Stimulated activated CD4-positive, alpha-beta T cell treated with anti-CD3 and anti-CD28 coated beads, Interleukin-4, amount 100 ng/mL, for 24 hours (primary cell): ENCODE results near the gene NR6A1.
A peak's percentile ranks its signal among the peaks of the same experiment; 100 is the strongest.

ENCODE experiments used
- DNase-seq: peaks from one replicate; pipeline ENCODE4 v3.0.0-alpha.2; 2020

NR6A1 gene

DNA sequence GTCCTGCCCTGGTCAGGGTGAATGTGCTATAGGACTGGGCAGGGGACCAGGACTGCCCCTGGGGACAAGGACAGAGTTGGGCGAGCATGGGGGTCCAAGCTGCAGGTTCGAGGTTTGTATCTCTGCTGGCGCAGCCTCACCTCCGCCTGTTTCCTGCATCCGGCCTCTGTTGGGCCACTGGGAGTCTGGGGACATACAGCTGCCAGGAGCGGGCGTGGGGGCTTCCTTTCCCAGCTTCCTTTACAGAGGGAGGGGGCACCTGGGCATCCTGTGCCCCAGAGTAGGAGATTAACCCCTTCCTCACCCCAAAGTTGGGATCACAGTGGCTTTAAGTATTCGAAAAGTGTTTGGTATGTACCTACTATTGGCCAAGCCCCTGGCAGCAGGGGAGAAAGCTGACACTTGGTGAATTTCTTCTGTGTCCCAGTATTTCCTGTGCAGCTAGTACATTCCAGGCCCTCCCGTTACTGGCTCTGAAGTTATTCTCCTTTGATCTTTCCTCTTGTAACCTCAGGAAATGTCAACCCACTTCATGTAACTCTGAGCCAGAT, 24.8 kb upstream of the NR6A1 start:
- no peak for DNase-seq

DNA sequence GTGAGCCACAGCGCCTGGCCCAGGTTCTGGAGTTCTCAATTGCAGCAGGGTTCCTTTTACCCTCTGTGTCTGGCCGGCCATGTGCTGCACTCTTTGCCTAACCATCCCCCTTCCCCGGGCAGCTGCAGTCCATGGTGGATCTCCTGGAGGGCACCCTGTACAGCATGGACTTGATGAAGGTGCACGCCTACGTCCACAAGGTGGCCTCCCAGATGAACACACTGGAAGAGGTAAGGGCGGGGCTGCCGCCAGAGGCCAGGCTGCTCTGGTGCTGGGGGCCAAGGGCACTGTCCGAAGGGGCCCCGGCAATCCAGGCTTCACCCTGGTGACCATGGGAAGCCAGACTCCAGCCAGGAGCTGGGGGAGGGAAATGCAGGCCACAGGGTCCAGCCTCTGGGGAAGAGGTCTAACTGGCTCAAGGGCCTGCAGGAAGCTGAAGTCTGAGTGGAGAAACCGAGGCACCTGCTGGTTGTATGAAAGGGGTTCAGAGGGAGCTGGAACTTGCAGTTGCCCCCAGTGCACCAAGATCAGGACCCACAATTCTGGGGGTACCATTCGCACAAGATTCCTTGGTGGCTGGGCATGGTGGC, 23.9 kb upstream of the NR6A1 start:
- no peak for DNase-seq

DNA sequence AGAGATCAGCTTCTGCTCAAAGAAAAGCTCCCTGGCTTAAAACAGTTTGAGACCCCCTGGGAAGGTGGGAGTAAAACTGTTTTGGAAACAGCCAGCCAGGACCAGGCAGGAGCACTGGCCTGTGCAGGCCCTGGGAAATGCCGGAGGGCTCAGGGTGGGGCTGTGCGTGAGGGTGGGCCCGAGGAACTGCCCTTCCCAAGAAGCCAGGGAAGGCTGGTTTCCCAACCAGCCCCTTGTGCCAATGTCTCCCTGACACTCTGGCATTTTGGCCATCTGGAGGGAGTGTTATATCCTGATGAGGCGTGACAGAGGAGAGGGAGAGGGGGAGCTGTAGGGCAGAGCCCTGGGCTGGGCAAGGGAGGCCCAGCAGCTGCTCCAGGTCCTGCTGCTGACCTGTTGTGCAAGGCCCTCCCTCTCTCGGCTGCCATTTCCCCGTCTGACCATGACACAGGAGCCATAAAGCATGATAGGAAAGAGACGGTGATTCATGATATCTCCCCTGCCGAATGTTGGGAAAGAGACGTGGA, 22.0 kb upstream of the NR6A1 start:
- no peak for DNase-seq

GRCh38 chr9:124792257-124793014, 21.3 kb upstream of the NR6A1 start:
- DNase-seq: no peak

GRCh38 chr9:124790801-124791505, 19.8 kb upstream of the NR6A1 start:
- DNase-seq: no peak

GRCh38 chr9:124790301-124790700, 19.2 kb upstream of the NR6A1 start:
- no peak for DNase-seq

DNA sequence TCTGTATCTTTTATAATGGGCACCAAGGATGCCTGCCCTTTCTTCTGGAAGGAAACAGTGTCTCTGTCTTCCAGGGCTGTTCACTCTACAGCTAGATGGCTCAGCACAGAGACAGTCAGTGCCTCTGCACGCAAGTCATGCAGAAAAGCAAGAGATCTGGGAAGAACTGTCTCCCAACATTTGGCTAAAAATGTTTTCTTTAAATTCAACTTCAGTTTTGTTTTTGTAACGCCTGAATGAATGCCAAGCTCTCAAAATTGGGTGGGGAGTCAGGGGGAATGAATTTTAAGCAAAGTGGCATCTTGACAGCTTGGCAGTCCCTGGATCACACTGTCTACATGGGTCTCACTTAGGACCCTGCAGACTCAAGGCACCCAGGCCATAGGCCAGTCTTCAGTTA, 18.4 kb upstream of the NR6A1 start:
- DNase-seq: no peak

- no peak for DNase-seq
Observed at GRCh38 chr9:124788542-124789217, 17.6 kb upstream of the NR6A1 start.

- no peak for DNase-seq
Observed at GRCh38 chr9:124786881-124787573, 15.9 kb upstream of the NR6A1 start.

- DNase-seq: no peak
Observed at GRCh38 chr9:124784509-124784908, 13.4 kb upstream of the NR6A1 start.

- no peak for DNase-seq
Observed at GRCh38 chr9:124783830-124784229, 12.7 kb upstream of the NR6A1 start.

DNA sequence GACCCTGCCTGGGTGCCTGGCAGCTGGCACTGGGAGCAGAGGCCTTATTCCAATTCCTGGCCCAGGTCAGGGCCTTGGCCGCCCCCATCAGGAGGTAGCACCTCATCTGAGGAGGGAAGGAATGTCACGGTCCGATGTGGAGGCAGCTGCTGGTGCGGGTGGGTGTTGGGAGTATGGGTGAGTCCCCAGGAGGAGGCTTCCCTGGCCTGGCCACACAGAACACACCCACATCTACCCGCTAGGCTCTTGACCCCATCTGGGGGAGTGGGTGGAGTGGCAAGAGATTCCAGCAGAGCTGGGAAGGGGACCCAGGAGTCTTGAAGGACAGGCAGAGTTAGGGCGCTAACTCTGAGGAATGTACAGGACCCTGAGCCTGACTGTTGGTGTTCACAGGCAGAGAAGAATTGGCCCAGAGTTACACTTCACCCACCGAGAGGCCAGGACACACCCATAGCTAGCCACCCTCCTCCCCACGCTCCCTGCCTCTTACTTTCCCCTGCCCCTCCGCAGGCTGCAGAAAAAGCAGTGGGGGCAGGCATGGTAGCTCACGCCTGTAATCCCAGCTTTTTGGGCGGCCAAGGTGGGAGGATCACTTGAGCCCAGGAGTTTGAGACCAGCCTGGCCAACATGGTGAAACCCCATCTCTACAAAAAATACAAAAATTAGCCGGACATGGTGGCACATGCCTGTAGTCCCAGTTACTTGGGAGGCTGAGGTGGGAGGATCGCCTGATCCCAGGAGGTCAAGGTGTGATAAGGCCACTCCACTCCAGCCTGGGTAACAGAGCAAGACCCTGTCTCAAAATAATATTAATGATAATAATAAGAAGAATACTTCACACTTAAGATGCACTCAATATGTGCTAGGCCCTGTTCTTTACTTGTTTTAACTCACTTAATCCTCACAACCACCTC, 11.8 kb upstream of the NR6A1 start:
- no peak for DNase-seq

- no peak for DNase-seq
Observed at GRCh38 chr9:124781967-124782660, 11.0 kb upstream of the NR6A1 start.

DNA sequence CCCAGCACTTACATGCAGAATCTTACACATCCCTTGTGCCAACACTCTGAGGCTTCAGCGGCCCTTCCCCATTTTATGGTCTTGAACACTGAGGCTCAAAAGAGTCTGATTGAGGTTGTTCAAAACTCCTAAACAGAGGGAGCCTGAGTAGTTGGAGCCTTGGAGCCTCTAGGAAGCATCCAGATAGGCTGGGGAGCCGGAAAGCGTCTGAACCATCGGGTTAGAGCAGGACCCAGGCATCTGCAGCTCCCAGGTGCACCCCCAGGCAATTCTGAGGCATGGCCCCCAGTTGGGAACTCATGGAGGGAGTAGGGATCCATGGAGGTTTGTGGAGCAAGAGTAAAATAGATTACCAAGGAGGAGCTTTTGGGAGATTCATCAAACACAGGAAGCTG, 9.6 kb upstream of the NR6A1 start:
- DNase-seq: no peak

- no peak for DNase-seq
Observed at GRCh38 chr9:124780060-124780756, 9.1 kb upstream of the NR6A1 start.

- no peak for DNase-seq
Observed at GRCh38 chr9:124779368-124780059, 8.4 kb upstream of the NR6A1 start.

GRCh38 chr9:124778575-124779367, 7.7 kb upstream of the NR6A1 start:
- no peak for DNase-seq

GRCh38 chr9:124776954-124777648, 6.0 kb upstream of the NR6A1 start, which contains the start of gene OLFML2A:
TSS of gene OLFML2A (plus strand) at chr9:124777133. CDS start at chr9:124777271, 138 bp downstream.
- DNase-seq: peak; percentile 10
